A673 (cell line): ENCODE data around the gene BTG4. TPM values are rescaled to one million over a fixed set of nuclear protein-coding genes. Genes with fewer than 3 reads are reported as not detected.

Experiments
- BruUV-seq: library from RNA; stranded (reverse); fragments of 400-500 nt; replicated peaks from 2 replicates; lab custom pipeline; 2021; lab: Mats Ljungman, UMichigan
- CTCF ChIA-PET: fragments of 300-600 bp; sonication (Branson Sonifier 250); formaldehyde crosslinking; loops from one replicate; lab custom pipeline; 2022; ENCODE audit warnings: antibody characterized with exemption; lab: Charles Lee
- POLR2A ChIA-PET: fragments of 300-600 bp; sonication (Branson Sonifier 250); formaldehyde crosslinking; loops from one replicate; lab custom pipeline; 2022; ENCODE audit warnings: antibody characterized with exemption; ENCODE audit not compliant: low non-redundant PET; lab: Charles Lee
- DNase-seq: peaks from one replicate; pipeline ENCODE4 v3.0.0-alpha.2; 2015; ENCODE audit warnings: low spot score
- H3K27ac ChIP-seq: fragments of 200-600 bp; sonication (generic); 2 replicates; pipeline ENCODE4 v1.5.1; 2016; ENCODE audit warnings: mixed run types, low read depth, mild to moderate bottlenecking, mixed read lengths, antibody characterized with exemption, low read length; ENCODE audit not compliant: poor library complexity, severe bottlenecking
- H3K27me3 ChIP-seq: fragments of 200-600 bp; sonication (generic); replicated peaks from 2 replicates; pipeline ENCODE4 v1.6.1; 2017; ENCODE audit warnings: mixed run types, low read depth, mild to moderate bottlenecking, mixed read lengths, antibody characterized with exemption, low read length; ENCODE audit not compliant: insufficient read depth, poor library complexity
- H3K36me3 ChIP-seq: fragments of 200-600 bp; sonication (generic); 2 replicates; pipeline ENCODE4 v1.6.1; 2016; ENCODE audit warnings: mixed run types, mild to moderate bottlenecking, mixed read lengths, antibody characterized with exemption, low read length; ENCODE audit not compliant: insufficient read depth, poor library complexity, severe bottlenecking
- H3K4me1 ChIP-seq: fragments of 200-600 bp; sonication (generic); 2 replicates; pipeline ENCODE4 v1.6.1; 2017; ENCODE audit warnings: mixed run types, mild to moderate bottlenecking, mixed read lengths, antibody characterized with exemption, low read length; ENCODE audit not compliant: insufficient read depth, poor library complexity, severe bottlenecking
- H3K4me3 ChIP-seq: fragments of 200-600 bp; sonication (generic); 2 replicates; pipeline ENCODE4 v1.5.1; 2016; ENCODE audit warnings: low read depth, mixed run types, mild to moderate bottlenecking, mixed read lengths, low read length; ENCODE audit not compliant: poor library complexity, severe bottlenecking
- H3K9me3 ChIP-seq: fragments of 200-600 bp; sonication (generic); 2 replicates; pipeline ENCODE4 v1.6.1; 2016; ENCODE audit warnings: mixed run types, low read depth, mild to moderate bottlenecking, mixed read lengths, antibody characterized with exemption, low read length; ENCODE audit not compliant: poor library complexity, severe bottlenecking
- EZH2 ChIP-seq: fragments of 200-600 bp; sonication (generic); IDR thresholded peaks from 2 replicates; pipeline ENCODE4 v1.6.1; 2017; ENCODE audit warnings: borderline replicate concordance, low read depth, mild to moderate bottlenecking, mixed read lengths, antibody characterized with exemption, low read length; ENCODE audit not compliant: poor library complexity, severe bottlenecking
- intact Hi-C: fragments of 100-400 bp; cut with micrococcal nuclease; formaldehyde crosslinking; loops from one replicate; pipeline ENCODE4 v1.10.0; 2022; ENCODE audit not compliant: unreplicated experiment
- total RNA-seq: library from RNA; stranded (reverse); gene quantifications from 2 replicates; pipeline ENCODE4 v1.2.3, GENCODE V29; 2021
- TF ChIP-seq, protein P1 (sequence below): fragments of 300-800, 200-600 bp; sonication (generic); conservative IDR thresholded peaks from 2 replicates; pipeline ENCODE4 v1.5.1; 2017; ENCODE audit warnings: low read depth, mild to moderate bottlenecking, antibody characterized with exemption, low read length, moderate library complexity, mixed read lengths

The BTG4 gene
- total RNA-seq, 1 experiment from 2014 or later: not detected

DNA sequence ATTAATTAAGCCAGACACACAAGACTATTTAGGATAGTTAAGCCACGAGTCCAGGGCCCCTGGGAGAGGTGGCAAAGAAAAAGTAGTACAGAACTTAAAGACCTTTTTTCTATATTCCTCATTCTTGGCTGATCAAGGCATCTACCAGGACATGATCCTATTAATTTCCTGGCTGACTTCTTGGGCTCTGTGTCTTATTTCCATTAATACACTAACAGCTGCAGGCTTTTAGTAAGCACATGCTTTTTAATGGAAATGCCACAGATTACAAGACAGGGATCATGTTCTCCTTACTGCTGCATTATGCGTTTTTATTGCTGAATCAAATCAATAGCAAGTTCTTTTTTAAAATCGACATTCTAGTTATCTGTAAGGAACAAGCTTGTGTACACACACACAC lies 35.2 kb downstream of the BTG4 start:
- POLR2A ChIA-PET: interaction anchor here (0.6 kb wide), 1 partner anchor 198 kb away, joined by 3 read pairs; no protein-coding TSS in a partner anchor
- intact Hi-C loops: no loop called here
- no peak for DNase-seq
- Histone ChIP-seq H3K4me1 (peaks cover 8% of the 10 kb centered on the region), H3K27me3 (no peaks in the 10 kb centered on the region), H3K27ac (no peak overlapping the region), H3K9me3 (no peaks in the 10 kb centered on the region), H3K4me3 (no peak overlapping the region), H3K36me3 (no peaks in the 10 kb centered on the region)
- CTCF ChIA-PET: no interaction called here
- TF ChIP-seq, protein P1, sequence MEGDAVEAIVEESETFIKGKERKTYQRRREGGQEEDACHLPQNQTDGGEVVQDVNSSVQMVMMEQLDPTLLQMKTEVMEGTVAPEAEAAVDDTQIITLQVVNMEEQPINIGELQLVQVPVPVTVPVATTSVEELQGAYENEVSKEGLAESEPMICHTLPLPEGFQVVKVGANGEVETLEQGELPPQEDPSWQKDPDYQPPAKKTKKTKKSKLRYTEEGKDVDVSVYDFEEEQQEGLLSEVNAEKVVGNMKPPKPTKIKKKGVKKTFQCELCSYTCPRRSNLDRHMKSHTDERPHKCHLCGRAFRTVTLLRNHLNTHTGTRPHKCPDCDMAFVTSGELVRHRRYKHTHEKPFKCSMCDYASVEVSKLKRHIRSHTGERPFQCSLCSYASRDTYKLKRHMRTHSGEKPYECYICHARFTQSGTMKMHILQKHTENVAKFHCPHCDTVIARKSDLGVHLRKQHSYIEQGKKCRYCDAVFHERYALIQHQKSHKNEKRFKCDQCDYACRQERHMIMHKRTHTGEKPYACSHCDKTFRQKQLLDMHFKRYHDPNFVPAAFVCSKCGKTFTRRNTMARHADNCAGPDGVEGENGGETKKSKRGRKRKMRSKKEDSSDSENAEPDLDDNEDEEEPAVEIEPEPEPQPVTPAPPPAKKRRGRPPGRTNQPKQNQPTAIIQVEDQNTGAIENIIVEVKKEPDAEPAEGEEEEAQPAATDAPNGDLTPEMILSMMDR: no peak
- no peak for TF ChIP-seq EZH2
- BruUV-seq: no TSS peak

DNA sequence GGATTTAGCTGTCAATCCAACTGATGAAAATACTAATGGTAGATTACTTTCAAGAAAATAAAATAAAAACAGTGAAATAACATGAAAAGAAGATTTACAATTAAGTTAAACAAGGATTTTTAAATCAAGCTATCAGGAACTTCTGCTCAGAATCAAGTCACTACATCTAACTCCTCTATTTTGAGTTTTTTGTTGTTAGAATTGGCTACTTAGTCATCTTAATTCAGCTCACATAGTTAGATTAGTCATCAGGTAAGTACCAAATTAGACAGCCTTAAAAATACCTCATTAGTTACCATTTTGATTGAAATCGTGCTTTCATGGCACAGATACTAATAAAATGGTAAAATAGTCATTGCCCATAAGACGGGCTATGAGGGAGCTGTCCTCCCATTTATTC lies 35.8 kb downstream of the BTG4 start:
- Histone ChIP-seq H3K4me3 (no peak overlapping the region), H3K4me1 (peaks cover 8% of the 10 kb centered on the region), H3K27me3 (no peaks in the 10 kb centered on the region), H3K9me3 (no peaks in the 10 kb centered on the region), H3K27ac (no peak overlapping the region), H3K36me3 (no peaks in the 10 kb centered on the region)
- no peak for DNase-seq
- ChIA-PET POLR2A (interaction anchor here (0.6 kb wide), 1 partner anchor 199 kb away, joined by 3 read pairs; no protein-coding TSS in a partner anchor), CTCF (no interaction called here)
- BruUV-seq: no TSS peak
- TF ChIP-seq, protein P1: no peak
- no peak for TF ChIP-seq EZH2
- intact Hi-C loops: no loop called here

DNA sequence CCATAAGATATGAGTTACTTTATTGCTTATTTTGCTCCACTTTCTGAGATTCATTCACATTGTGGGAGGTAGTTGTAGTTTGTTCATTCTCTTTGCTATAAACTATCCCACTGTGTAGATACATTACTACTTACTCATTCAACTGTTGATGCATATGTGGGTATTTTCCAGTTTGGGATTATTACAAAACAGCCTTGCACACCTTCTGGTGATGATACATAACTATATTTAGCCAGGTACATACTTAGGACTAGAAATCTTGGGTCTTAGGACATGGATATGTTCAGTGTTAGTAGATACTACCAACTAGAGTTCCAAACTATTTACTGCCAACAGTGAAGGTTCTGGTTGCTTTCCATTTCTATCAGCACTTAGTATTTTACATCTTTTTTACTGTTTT lies 37.8 kb downstream of the BTG4 start:
- TF ChIP-seq, protein P1: no peak
- TF ChIP-seq EZH2: no peak
- CTCF ChIA-PET: interaction anchor here (0.6 kb wide), 1 partner anchor 11 kb away, joined by 3 read pairs; no protein-coding TSS in a partner anchor
- POLR2A ChIA-PET: interaction anchor here (0.6 kb wide), 1 partner anchor 910 kb away, joined by 4 read pairs; no protein-coding TSS in a partner anchor
- no peak overlapping the region for H3K4me3 ChIP-seq
- no peak for DNase-seq
- no TSS peak for BruUV-seq
- intact Hi-C loops: no loop called here
- H3K27me3 ChIP-seq: no peaks in the 10 kb centered on the region
- H3K4me1 ChIP-seq: peaks cover 8% of the 10 kb centered on the region
- no peaks in the 10 kb centered on the region for H3K9me3 ChIP-seq
- H3K27ac ChIP-seq: no peak overlapping the region
- H3K36me3 ChIP-seq: no peaks in the 10 kb centered on the region
